Cardiac muscle cell (in vitro differentiated cells and primary cell): ENCODE data around the gene BLVRA. TPM values are rescaled to one million over a fixed set of nuclear protein-coding genes. Genes with fewer than 3 reads are reported as not detected.
"Not testable (repeated sequence)": the region's sequence is repeated elsewhere in the genome, so short reads cannot be mapped to it uniquely, and the experiment has no call there.

Experiments
- DNase-seq, 2 donors: peaks; one replicate each; pipeline versions ENCODE4 v3.0.0 to v3.0.0-alpha.2; 2010 to 2017; ENCODE audit warnings: low read depth in 1 of 2, low spot score in 1 of 2
- H3K27ac ChIP-seq: fragments of 200-600 bp; sonication (generic); 2 replicates; pipeline ENCODE4 v1.5.1; 2016
- H3K27me3 ChIP-seq: fragments of 200-600 bp; sonication (generic); 2 replicates; pipeline ENCODE4 v1.6.0; 2016; ENCODE audit warnings: control low read depth
- H3K36me3 ChIP-seq: fragments of 200-600 bp; sonication (generic); 2 replicates; pipeline ENCODE4 v1.5.1; 2016; ENCODE audit warnings: control low read depth
- H3K4me1 ChIP-seq: fragments of 200-600 bp; sonication (generic); 2 replicates; pipeline ENCODE4 v1.8.1; 2017; ENCODE audit warnings: low read depth, mild to moderate bottlenecking, mixed run types
- H3K4me3 ChIP-seq: fragments of 200-600 bp; sonication (generic); 2 replicates; pipeline ENCODE4 v1.5.1; 2016; ENCODE audit warnings: mild to moderate bottlenecking
- H3K9me3 ChIP-seq: fragments of 200-600 bp; sonication (generic); 2 replicates; pipeline ENCODE4 v1.5.1; 2017; ENCODE audit warnings: low read depth, mild to moderate bottlenecking, control low read depth
- CTCF ChIP-seq: IDR thresholded peaks from 2 replicates; pipeline ENCODE4 v1.5.1; 2012; ENCODE audit warnings: low read depth, mild to moderate bottlenecking, low read length
- polyA plus RNA-seq: library from polyadenylated mRNA; unstranded; fragments of >200 nt; fragmentation: Nextera tagmentation; extraction: Ambion mirVana; gene quantifications from 2 replicates; pipeline ENCODE4 v1.2.1, GENCODE V29; 2016
- total RNA-seq: library from RNA; depleted of rRNA; stranded (reverse); fragments of >200 nt; gene quantifications from 2 replicates; pipeline ENCODE4 v1.2.3, GENCODE V29; 2016

The BLVRA gene
- total and polyA plus RNA-seq, 2 experiments from 2014 or later: 34.0 to 84.4 TPM

GRCh38 chr7:43729214-43729923 is 29.1 kb upstream of the BLVRA start, which contains the start of gene COA1:
Gene COA1, minus strand, starts transcription at chr7:43729523. Its CDS starts 80,909 bp downstream, at chr7:43648614.
- Histone ChIP-seq H3K4me3 (peak within 1 kb of the TSS; percentile 65), H3K27ac (peak within 1 kb of the TSS; percentile 94), H3K9me3 (no peaks in the 10 kb centered on the region), H3K27me3 (no peaks in the 10 kb centered on the region), H3K4me1 (peaks cover 14% of the 10 kb centered on the region), H3K36me3 (no peaks in the 10 kb centered on the region)
- DNase-seq: peak; percentile 92 to 95
- peak; percentile 13 for TF ChIP-seq CTCF

- Histone ChIP-seq H3K4me1 (peaks cover 14% of the 10 kb centered on the region), H3K27ac (peak overlapping the region; percentile 94), H3K4me3 (peak overlapping the region; percentile 65), H3K9me3 (no peaks in the 10 kb centered on the region), H3K36me3 (no peaks in the 10 kb centered on the region), H3K27me3 (no peaks in the 10 kb centered on the region)
- no peak for DNase-seq
- TF ChIP-seq CTCF: no peak
Observed at GRCh38 chr7:43729924-43730248, 28.6 kb upstream of the BLVRA start.

GRCh38 chr7:43731494-43731893 is 27.0 kb upstream of the BLVRA start:
- H3K9me3 ChIP-seq, H3K27ac ChIP-seq, H3K4me1 ChIP-seq, H3K4me3 ChIP-seq, H3K36me3 ChIP-seq, DNase-seq, H3K27me3 ChIP-seq: not testable (repeated sequence)

GRCh38 chr7:43734575-43735332 is 23.7 kb upstream of the BLVRA start:
- H3K36me3 ChIP-seq, H3K4me1 ChIP-seq, H3K4me3 ChIP-seq, DNase-seq, H3K9me3 ChIP-seq, H3K27ac ChIP-seq, H3K27me3 ChIP-seq: not testable (repeated sequence)

- H3K36me3 ChIP-seq: no peaks in the 10 kb centered on the region
Observed at GRCh38 chr7:43735403-43735801, 23.1 kb upstream of the BLVRA start.

More at GRCh38 chr7:43735403-43735801, 23.1 kb upstream of the BLVRA start:
- no peaks in the 10 kb centered on the region for H3K4me1 ChIP-seq
- H3K27me3 ChIP-seq: no peaks in the 10 kb centered on the region
- DNase-seq: no peak
- TF ChIP-seq CTCF: no peak
- H3K27ac ChIP-seq: no peak overlapping the region
- no peak overlapping the region for H3K4me3 ChIP-seq
- H3K9me3 ChIP-seq: no peaks in the 10 kb centered on the region
